CD14-positive monocyte (primary cell): ENCODE measurements around the gene SLC6A18. TPM values are rescaled to one million over a fixed set of nuclear protein-coding genes. Genes with fewer than 3 reads are reported as not detected.

Source experiments
- DNase-seq, 3 donors: peaks; one replicate each; pipeline ENCODE4 v3.0.0-alpha.2; 2011 to 2022
- H2AFZ ChIP-seq: 2 replicates; pipeline ENCODE4 v1.6.0; 2012; ENCODE audit warnings: mild to moderate bottlenecking, low read depth, low read length, inconsistent platforms; ENCODE audit not compliant: insufficient read depth, poor library complexity, severe bottlenecking
- H3K27ac ChIP-seq, 2 donors: 1 replicate in 1 of 2; 2 replicates in 1 of 2; pipeline ENCODE4 v1.5.1; 2012 to 2013; ENCODE audit warnings: low read length in 2 of 2, control low read depth in 1 of 2, inconsistent platforms in 1 of 2, low read depth in 1 of 2, mild to moderate bottlenecking in 1 of 2
- H3K27me3 ChIP-seq, 2 donors: one replicate each; pipeline versions ENCODE4 v1.6.0 to v1.6.1; 2011 to 2013; ENCODE audit warnings: low read length in 2 of 2; ENCODE audit not compliant: control insufficient read depth in 2 of 2, insufficient read depth in 2 of 2
- H3K36me3 ChIP-seq, 2 donors: replicated peaks in 1 of 2; 1 replicate in 1 of 2; 2 replicates in 1 of 2; pipeline versions ENCODE4 v1.5.1 to v1.6.1; 2012 to 2013; ENCODE audit warnings: low read length in 2 of 2, control low read depth in 1 of 2, inconsistent platforms in 1 of 2, mild to moderate bottlenecking in 1 of 2; ENCODE audit not compliant: insufficient read depth in 2 of 2, control insufficient read depth in 1 of 2
- H3K4me1 ChIP-seq, 2 donors: 1 replicate in 1 of 2; 2 replicates in 1 of 2; pipeline versions ENCODE4 v1.5.1 to v1.6.1; 2012 to 2013; ENCODE audit warnings: low read length in 2 of 2, control low read depth in 1 of 2, inconsistent platforms in 1 of 2, mild to moderate bottlenecking in 1 of 2, moderate library complexity in 1 of 2; ENCODE audit not compliant: insufficient read depth in 2 of 2, control insufficient read depth in 1 of 2
- H3K4me2 ChIP-seq: replicated peaks from 2 replicates; pipeline ENCODE3; 2012; ENCODE audit warnings: low read length, moderate library complexity, mild to moderate bottlenecking; ENCODE audit not compliant: poor library complexity, severe bottlenecking; ENCODE audit errors: extremely low read depth
- H3K4me3 ChIP-seq, 3 experiments: fragments of 200-600 bp in 1 of 3; sonication (generic) in 1 of 3; replicated peaks in 1 of 3; 1 replicate in 2 of 3; 2 replicates in 1 of 3; pipeline ENCODE4 v1.5.1; 2011 to 2013; ENCODE audit warnings: low read length in 3 of 3, mild to moderate bottlenecking in 3 of 3, control low read depth in 2 of 3, low read depth in 2 of 3, inconsistent platforms in 1 of 3, moderate library complexity in 1 of 3
- H3K79me2 ChIP-seq: 2 replicates; pipeline ENCODE4 v1.6.0; 2012; ENCODE audit warnings: mild to moderate bottlenecking, control low read depth, inconsistent platforms, low read length, moderate library complexity; ENCODE audit not compliant: insufficient read depth
- H3K9ac ChIP-seq: 2 replicates; pipeline ENCODE4 v1.6.0; 2017; ENCODE audit warnings: low read length, mild to moderate bottlenecking; ENCODE audit not compliant: insufficient read depth, poor library complexity, severe bottlenecking
- H3K9me3 ChIP-seq, 2 donors: replicated peaks in 1 of 2; 1 replicate in 1 of 2; 2 replicates in 1 of 2; pipeline versions ENCODE4 v1.5.1 to v1.6.1; 2012 to 2013; ENCODE audit warnings: low read length in 2 of 2, control low read depth in 1 of 2; ENCODE audit not compliant: control insufficient read depth in 1 of 2, insufficient read depth in 1 of 2
- H4K20me1 ChIP-seq: 2 replicates; pipeline ENCODE4 v1.6.0; 2012; ENCODE audit warnings: mild to moderate bottlenecking, low read length, control low read depth, moderate library complexity; ENCODE audit not compliant: insufficient read depth
- H3K27ac Mint-ChIP-seq, 7 donors: one replicate each; pipeline ENCODE4 v1.8.0; 2020; ENCODE audit warnings: mild to moderate bottlenecking in 7 of 7, mixed read lengths in 7 of 7, moderate library complexity in 6 of 7, inconsistent platforms in 2 of 7
- H3K27me3 Mint-ChIP-seq, 3 donors: one replicate each; pipeline ENCODE4 v1.8.0; 2021 to 2022; ENCODE audit warnings: low read depth in 3 of 3, mild to moderate bottlenecking in 3 of 3, mixed read lengths in 3 of 3, moderate library complexity in 3 of 3, inconsistent platforms in 1 of 3
- H3K36me3 Mint-ChIP-seq, 2 donors: one replicate each; pipeline ENCODE4 v1.8.0; 2020; ENCODE audit warnings: mixed read lengths in 2 of 2, inconsistent platforms in 1 of 2, mild to moderate bottlenecking in 1 of 2
- H3K4me1 Mint-ChIP-seq: one replicate; pipeline ENCODE4 v1.8.0; 2020; ENCODE audit warnings: mild to moderate bottlenecking, mixed read lengths
- H3K4me3 Mint-ChIP-seq, 2 donors: one replicate each; pipeline ENCODE4 v1.8.0; 2020; ENCODE audit warnings: mild to moderate bottlenecking in 2 of 2, mixed read lengths in 2 of 2, moderate library complexity in 1 of 2
- H3K9me3 Mint-ChIP-seq, 7 donors: one replicate each; pipeline ENCODE4 v1.8.0; 2020 to 2022; ENCODE audit warnings: mixed read lengths in 7 of 7, mild to moderate bottlenecking in 6 of 7, moderate library complexity in 6 of 7, inconsistent platforms in 2 of 7
- CTCF ChIP-seq: fragments of 200-600 bp; IDR thresholded peaks from one replicate; pipeline ENCODE4 v1.8.0; 2022; ENCODE audit warnings: antibody characterized with exemption, mild to moderate bottlenecking
- WGBS: methylation state at CpG from one replicate; pipeline ENCODE4 v1.1.5; 2013; ENCODE audit warnings: missing lambda C conversion rate; ENCODE audit not compliant: insufficient coverage; 5-methylcytosine and 5-hydroxymethylcytosine counted together
- intact Hi-C, 2 donors: fragments of 100-400 bp; cut with micrococcal nuclease; formaldehyde crosslinking; loops; one replicate each; pipeline versions ENCODE4 v1.15.0 to v1.15.1; 2023
- polyA plus RNA-seq, 3 donors: library from polyadenylated mRNA; depleted of rRNA in 1 of 3; unstranded in 2 of 3; stranded (reverse) in 1 of 3; fragments of 300-500 nt in 2 of 3; fragments of >200 nt in 1 of 3; fragmentation: Illumina TruSeq in 2 of 3; gene quantifications; 1 replicate in 2 of 3; 2 replicates in 1 of 3; pipeline ENCODE4 v1.2.3, GENCODE V29; 2012 to 2021

SLC6A18 gene
- polyA plus RNA-seq, 3 donors, result not detected

GRCh38 chr5:1278656-1279442 lies 53.7 kb downstream of the SLC6A18 start:
- no peaks in the 10 kb centered on the region for H4K20me1 ChIP-seq
- Mint-ChIP-seq H3K4me1 (no peaks in the 10 kb centered on the region), H3K4me3 (no peak overlapping the region), H3K27ac (no peak overlapping the region), H3K36me3 (no peaks in the 10 kb centered on the region), H3K9me3 (peaks cover 32 to 70% (median 49%) of the 10 kb centered on the region in 7 donors), H3K27me3 (peaks cover 0 to 2% (median 1%) of the 10 kb centered on the region in 3 donors)
- 94% methylated on average over 39 of the region's 42 CpGs for WGBS
- H3K27me3 ChIP-seq, result no peaks in the 10 kb centered on the region
- TF ChIP-seq CTCF, result no peak
- no peaks in the 10 kb centered on the region for H3K79me2 ChIP-seq
- H3K27ac ChIP-seq, result no peak overlapping the region
- DNase-seq, result no peak
- H3K4me2 ChIP-seq, result no peak overlapping the region
- no peaks in the 10 kb centered on the region for H3K4me1 ChIP-seq
- no peak overlapping the region for H2AFZ ChIP-seq
- no peak overlapping the region for H3K4me3 ChIP-seq
- no peaks in the 10 kb centered on the region for H3K36me3 ChIP-seq
- H3K9ac ChIP-seq, result no peak overlapping the region
- intact Hi-C loops, result no loop called here
- peaks cover 28 to 71% of the 10 kb centered on the region in 2 donors for H3K9me3 ChIP-seq

- WGBS, result 94% methylated on average over 34 of the region's 34 CpGs
- no peak for DNase-seq
- peaks cover 0 to 1% (median 1%) of the 10 kb centered on the region in 3 donors for H3K27me3 Mint-ChIP-seq
Observed at GRCh38 chr5:1279443-1280151, 54.4 kb downstream of the SLC6A18 start.

More at GRCh38 chr5:1279443-1280151, 54.4 kb downstream of the SLC6A18 start:
- Mint-ChIP-seq H3K9me3 (peaks cover 30 to 70% (median 42%) of the 10 kb centered on the region in 7 donors), H3K4me1 (no peaks in the 10 kb centered on the region), H3K4me3 (no peak overlapping the region), H3K27ac (no peak overlapping the region), H3K36me3 (no peaks in the 10 kb centered on the region)
- H3K4me3 ChIP-seq, result no peak overlapping the region
- H3K4me2 ChIP-seq, result no peak overlapping the region
- H4K20me1 ChIP-seq, result no peaks in the 10 kb centered on the region
- no peaks in the 10 kb centered on the region for H3K36me3 ChIP-seq
- H2AFZ ChIP-seq, result no peak overlapping the region
- intact Hi-C loops, result no loop called here
- H3K4me1 ChIP-seq, result no peaks in the 10 kb centered on the region
- TF ChIP-seq CTCF, result no peak
- no peak overlapping the region for H3K27ac ChIP-seq
- no peak overlapping the region for H3K9ac ChIP-seq
- H3K79me2 ChIP-seq, result no peaks in the 10 kb centered on the region
- H3K27me3 ChIP-seq, result no peaks in the 10 kb centered on the region
- H3K9me3 ChIP-seq, result peaks cover 21 to 68% of the 10 kb centered on the region in 2 donors
